Heart left ventricle (tissue), 16 donors: ENCODE results near the gene UBAP1. TPM values are rescaled to one million over a fixed set of nuclear protein-coding genes. Genes with fewer than 3 reads are reported as not detected.
"Not testable (repeated sequence)": the region's sequence is repeated elsewhere in the genome, so short reads cannot be mapped to it uniquely, and the experiment has no call there.

Experiments used
- ATAC-seq, 4 donors: fragments of 200-7000 bp; cut with Tn5 transposase; one replicate each; pipeline ENCODE4 v1.9.1; 2020 to 2022; ENCODE audit warnings: moderate library complexity in 4 of 4, mild to moderate bottlenecking in 3 of 4, moderate number of reproducible peaks in 1 of 4
- DNase-seq, 5 donors: peaks; one replicate each; pipeline ENCODE4 v3.0.0-alpha.2; 2020
- H3K27ac ChIP-seq, 12 donors: fragments of 200-600 bp; sonication (generic) in 4 of 12; one replicate each; pipeline versions ENCODE4 v1.5.0 to v1.8.0; 2016 to 2022; ENCODE audit warnings: mild to moderate bottlenecking in 2 of 12
- H3K27me3 ChIP-seq, 9 donors: fragments of 200-600 bp; sonication (generic) in 2 of 9; one replicate each; pipeline versions ENCODE4 v1.5.1 to v1.8.0; 2016 to 2022; ENCODE audit warnings: mild to moderate bottlenecking in 3 of 9
- H3K36me3 ChIP-seq, 9 donors: fragments of 200-600 bp; sonication (generic) in 2 of 9; one replicate each; pipeline versions ENCODE4 v1.5.0 to v1.8.0; 2018 to 2022; ENCODE audit warnings: mild to moderate bottlenecking in 2 of 9
- H3K4me1 ChIP-seq, 12 donors: fragments of 200-600 bp; sonication (generic) in 4 of 12; one replicate each; pipeline versions ENCODE4 v1.5.0 to v1.8.0; 2016 to 2022; ENCODE audit warnings: mild to moderate bottlenecking in 3 of 12
- H3K4me3 ChIP-seq, 12 donors: fragments of 200-600 bp; sonication (generic) in 4 of 12; one replicate each; pipeline versions ENCODE4 v1.5.0 to v1.8.0; 2017 to 2022; ENCODE audit warnings: mild to moderate bottlenecking in 9 of 12, moderate library complexity in 4 of 12
- H3K9me3 ChIP-seq, 12 donors: fragments of 200-600 bp; sonication (generic) in 4 of 12; one replicate each; pipeline versions ENCODE4 v1.5.0 to v1.8.0; 2016 to 2022; ENCODE audit warnings: mild to moderate bottlenecking in 1 of 12
- CTCF ChIP-seq, 12 donors: fragments of 200-600 bp; sonication (generic) in 4 of 12; IDR thresholded peaks; one replicate each; pipeline versions ENCODE4 v1.5.0 to v1.8.0; 2018 to 2022; ENCODE audit warnings: antibody characterized with exemption in 12 of 12, mild to moderate bottlenecking in 5 of 12
- POLR2A ChIP-seq, 2 donors: fragments of 450-650 bp; IDR thresholded peaks; one replicate each; pipeline ENCODE4 v1.6.1; 2017; ENCODE audit warnings: antibody characterized with exemption in 2 of 2, mild to moderate bottlenecking in 2 of 2, moderate library complexity in 2 of 2
- WGBS, 4 donors: extraction: QIAGEN DNeasy Blood & Tissue Kit in 2 of 4; methylation state at CpG; one replicate each; pipeline versions ENCODE4 v1.1.5 to v1.1.7; 2013 to 2018; 5-methylcytosine and 5-hydroxymethylcytosine counted together
- intact Hi-C, 10 donors: fragments of 100-400 bp; cut with DNase I; formaldehyde crosslinking; loops; one replicate each; pipeline versions ENCODE4 v1.11.1 to v1.14.2; 2022
- polyA plus RNA-seq, 2 donors: library from polyadenylated mRNA; stranded (reverse); fragments of 200-250 nt; gene quantifications; one replicate each; pipeline ENCODE4 v1.2.3, GENCODE V29; 2013
- total RNA-seq, 9 donors: library from RNA; depleted of rRNA in 2 of 9; stranded (reverse); fragments of >200 nt in 2 of 9; fragmentation: NEBNext Ultra II Directional in 3 of 9; extraction: Animal tissue kit (Norgen Biotek cat#: 25700) in 3 of 9; gene quantifications; one replicate each; pipeline versions ENCODE4 v1.1.0 to v1.2.4, GENCODE V29; 2016 to 2023
- donor health status: ischemic (EF 13 %, LVEDD 7.1; RV severe dilation, severe dysfunction).
- donor health status: healthy with polysubstance abuse.
- donor health status: DM: no; HTN: yes; CAD: no.
- donor health status: DM: no; HTN: no; CAD: no.
- donor health status: ischemic (EF 25% LVEDD 6.9; RV normal size, moderate dysfunction).
- donor health status: ischemic (EF 25% LVEDD 5.7; RV mildly dilated, moderate dysfunction).
- donor health status: healthy.
- donor health status: DM: yes; HTN: yes; CAD: no.
- donor health status: ischemic (EF 35%, LVEDD 5.7; RV mildly dilated, moderate dysfunction).
- donor health status: nonischemic (EF 11% LVEDD 7.7; RV severe dilation, severe dysfunction).
- donor health status: DM: yes; HTN: yes; CAD: no.
- donor health status: PGD.
- donor health status: ischemic (EF 29% LVEDD 5.4; RV normal size, mild dysfunction).
- donor health status: nonischemic (EF 23%, LVEDD 6.1; RV moderate dilation, normal function).

UBAP1 gene
- total and polyA plus RNA-seq, 11 donors, result 18.7 to 66.1 (median 43.1) TPM

- DNase-seq, result no peak
- H3K4me1 ChIP-seq, result peaks cover 0 to 13% (median 0%) of the 10 kb centered on the region in 12 donors
- H3K4me3 ChIP-seq, result no peak overlapping the region
- no peak for ATAC-seq
- 91 to 99% (median 96%) methylated on average over 3 of the region's 3 CpGs for WGBS, 4 donors
- intact Hi-C loops, result no loop called here
- H3K36me3 ChIP-seq, result peaks cover 0 to 8% (median 0%) of the 10 kb centered on the region in 9 donors
- no peaks in the 10 kb centered on the region for H3K9me3 ChIP-seq
- no peaks in the 10 kb centered on the region for H3K27me3 ChIP-seq
- H3K27ac ChIP-seq, result no peak overlapping the region
- no peak for TF ChIP-seq POLR2A (IDR thresholded peaks at IDR 0.05)
- no peak for TF ChIP-seq CTCF (IDR thresholded peaks at IDR 0.05)
Measured at GRCh38 chr9:34216325-34216724, 37.5 kb downstream of the UBAP1 start.

GRCh38 chr9:34217015-34217414, 38.2 kb downstream of the UBAP1 start:
- 93 to 99% (median 96%) methylated on average over 2 of the region's 2 CpGs for WGBS, 4 donors
- DNase-seq, ATAC-seq, intact Hi-C loops, H3K9me3 ChIP-seq, H3K4me3 ChIP-seq, H3K27ac ChIP-seq, H3K27me3 ChIP-seq: not testable (repeated sequence)
- peaks cover 0 to 15% (median 2%) of the 10 kb centered on the region in 12 donors for H3K4me1 ChIP-seq
- peaks cover 0 to 14% (median 0%) of the 10 kb centered on the region in 9 donors for H3K36me3 ChIP-seq

GRCh38 chr9:34218446-34218845, 39.6 kb downstream of the UBAP1 start:
- peaks cover 0 to 16% (median 0%) of the 10 kb centered on the region in 9 donors for H3K36me3 ChIP-seq
- no peak overlapping the region for H3K4me3 ChIP-seq
- H3K9me3 ChIP-seq, result no peaks in the 10 kb centered on the region
- no peak overlapping the region for H3K27ac ChIP-seq
- TF ChIP-seq POLR2A (IDR thresholded peaks at IDR 0.05) (no peak), CTCF (IDR thresholded peaks at IDR 0.05) (no peak)
- H3K4me1 ChIP-seq, result peaks cover 0 to 27% (median 7%) of the 10 kb centered on the region in 12 donors
- intact Hi-C loops, result no loop called here
- WGBS, 4 donors, result 73 to 81% (median 76%) methylated on average over 5 of the region's 5 CpGs
- no peaks in the 10 kb centered on the region for H3K27me3 ChIP-seq
- DNase-seq (no peak), ATAC-seq (no peak)

- no peaks in the 10 kb centered on the region for H3K27me3 ChIP-seq
- ATAC-seq (no peak), DNase-seq (no peak)
- TF ChIP-seq POLR2A (IDR thresholded peaks at IDR 0.05), result no peak
- no peak for TF ChIP-seq CTCF (IDR thresholded peaks at IDR 0.05)
- no peak overlapping the region for H3K27ac ChIP-seq
- peaks cover 0 to 27% (median 7%) of the 10 kb centered on the region in 12 donors for H3K4me1 ChIP-seq
- intact Hi-C loops, result no loop called here
- H3K36me3 ChIP-seq, result peaks cover 0 to 24% (median 5%) of the 10 kb centered on the region in 9 donors
- H3K9me3 ChIP-seq, result no peaks in the 10 kb centered on the region
- H3K4me3 ChIP-seq, result no peak overlapping the region
- 87 to 93% (median 90%) methylated on average over 1 of the region's 1 CpG for WGBS, 4 donors
Measured at GRCh38 chr9:34219421-34219820, 40.6 kb downstream of the UBAP1 start.

GRCh38 chr9:34220218-34220617, 41.4 kb downstream of the UBAP1 start:
- Histone ChIP-seq H3K9me3 (no peaks in the 10 kb centered on the region), H3K27me3 (no peaks in the 10 kb centered on the region), H3K4me1 (peaks cover 0 to 32% (median 9%) of the 10 kb centered on the region in 12 donors), H3K36me3 (peaks cover 0 to 26% (median 6%) of the 10 kb centered on the region in 9 donors), H3K4me3 (no peak overlapping the region), H3K27ac (no peak overlapping the region)
- WGBS, 4 donors, result 92 to 99% (median 98%) methylated on average over 8 of the region's 8 CpGs
- DNase-seq (no peak), ATAC-seq (no peak)
- TF ChIP-seq POLR2A (IDR thresholded peaks at IDR 0.05) (no peak), CTCF (IDR thresholded peaks at IDR 0.05) (no peak)
- intact Hi-C loops, result no loop called here
